Peyer's patch (tissue), 4 donors: ENCODE measurements around the gene ACAD8. TPM values are rescaled to one million over a fixed set of nuclear protein-coding genes. Genes with fewer than 3 reads are reported as not detected.
"Not testable (repeated sequence)": the region's sequence is repeated elsewhere in the genome, so short reads cannot be mapped to it uniquely, and the experiment has no call there.

Source experiments
- DNase-seq, 3 donors: peaks; one replicate each; pipeline ENCODE4 v3.0.0-alpha.2; 2017 to 2019
- H3K27ac ChIP-seq, 4 donors: fragments of 200-600 bp; sonication (generic); one replicate each; pipeline ENCODE4 v1.5.1; 2016 to 2019
- H3K27me3 ChIP-seq, 2 donors: fragments of 200-600 bp; sonication (generic); one replicate each; pipeline ENCODE4 v1.5.1; 2019
- H3K36me3 ChIP-seq, 3 donors: fragments of 200-600 bp; sonication (generic); one replicate each; pipeline ENCODE4 v1.5.1; 2016 to 2019
- H3K4me1 ChIP-seq, 4 donors: fragments of 200-600 bp; sonication (generic); one replicate each; pipeline ENCODE4 v1.5.1; 2016 to 2019
- H3K4me3 ChIP-seq, 4 donors: fragments of 200-600 bp; sonication (generic); 1 replicate in 3 of 4; 2 replicates in 1 of 4; pipeline ENCODE4 v1.5.1; 2016 to 2019; ENCODE audit warnings: mild to moderate bottlenecking in 1 of 4
- H3K9me3 ChIP-seq, 4 donors: fragments of 200-600 bp; sonication (generic); one replicate each; pipeline ENCODE4 v1.5.1; 2016 to 2019; ENCODE audit warnings: mild to moderate bottlenecking in 1 of 4
- POLR2A ChIP-seq, 2 donors: fragments of 450-650 bp; IDR thresholded peaks; one replicate each; pipeline ENCODE4 v1.5.1; 2017; ENCODE audit warnings: antibody characterized with exemption in 2 of 2, mild to moderate bottlenecking in 2 of 2, moderate library complexity in 2 of 2
- total RNA-seq, 4 donors: library from RNA; depleted of rRNA; stranded (reverse); fragments of >200 nt; gene quantifications; one replicate each; pipeline ENCODE4 v1.1.0, GENCODE V29; 2016
- TF ChIP-seq, protein P1 (sequence below), 6 experiments: fragments of 450-650 bp in 4 of 6; fragments of 200-600 bp in 2 of 6; sonication (generic) in 1 of 6; IDR thresholded peaks; one replicate each; pipeline ENCODE4 v1.5.1; 2017 to 2019; ENCODE audit warnings: antibody characterized with exemption in 6 of 6, mild to moderate bottlenecking in 3 of 6, moderate library complexity in 1 of 6

The ACAD8 gene
- total RNA-seq, 4 donors from 2014 or later = 30.4 to 44.5 (median 36.9) TPM

DNA sequence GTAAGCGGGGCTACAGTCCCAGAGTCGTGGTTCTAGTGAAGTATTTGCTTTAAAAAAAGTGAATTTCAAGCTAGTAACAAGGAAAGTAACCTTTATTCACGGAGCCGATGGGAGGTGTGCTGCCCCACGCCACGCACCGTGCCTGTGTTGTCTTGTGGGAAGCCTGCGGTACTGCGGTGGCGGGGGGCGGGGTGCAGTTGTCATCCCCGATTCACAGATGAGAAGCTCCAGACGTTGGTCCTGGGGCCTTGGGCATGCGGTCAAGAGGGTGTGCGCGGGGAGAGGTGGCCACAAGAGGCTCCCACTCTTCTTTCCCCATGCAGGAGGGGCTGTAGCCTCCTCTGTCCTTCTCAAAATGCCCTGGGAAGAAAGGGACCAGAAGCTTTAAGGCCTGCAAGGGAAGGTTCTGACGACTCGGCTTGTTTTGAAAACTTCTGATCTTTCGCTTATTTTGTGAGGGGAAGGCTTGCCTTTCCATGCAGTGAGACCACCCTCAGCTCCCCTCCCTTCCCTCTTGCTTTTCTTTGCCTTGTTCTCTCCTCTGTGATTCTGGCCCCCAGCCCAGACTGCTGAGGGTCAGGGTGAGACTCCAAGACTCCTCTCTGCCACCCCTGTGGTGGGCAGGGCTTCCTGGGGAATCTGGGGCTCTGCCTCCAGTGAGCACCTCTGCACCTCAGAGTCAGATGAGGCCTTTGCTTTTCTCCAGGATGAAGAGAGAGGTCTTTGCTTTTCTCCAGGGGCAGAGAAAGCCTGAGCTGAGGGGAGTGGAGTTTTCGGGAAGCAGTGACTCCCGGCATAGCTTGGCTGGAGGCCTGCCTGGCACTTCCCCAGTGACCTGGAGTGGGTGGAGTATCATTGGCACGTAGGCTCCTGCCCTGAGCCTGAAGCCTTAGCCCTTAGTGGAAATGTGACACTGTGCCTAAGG lies 29.0 kb downstream of the ACAD8 start:
- Histone ChIP-seq H3K4me3 (no peak overlapping the region), H3K4me1 (peaks cover 0 to 2% (median 0%) of the 10 kb centered on the region in 4 donors), H3K9me3 (peaks cover 0 to 5% (median 1%) of the 10 kb centered on the region in 4 donors), H3K27ac (no peak overlapping the region), H3K36me3 (no peaks in the 10 kb centered on the region), H3K27me3 (peaks cover 0 to 4% of the 10 kb centered on the region in 2 donors)
- TF ChIP-seq, protein P1, sequence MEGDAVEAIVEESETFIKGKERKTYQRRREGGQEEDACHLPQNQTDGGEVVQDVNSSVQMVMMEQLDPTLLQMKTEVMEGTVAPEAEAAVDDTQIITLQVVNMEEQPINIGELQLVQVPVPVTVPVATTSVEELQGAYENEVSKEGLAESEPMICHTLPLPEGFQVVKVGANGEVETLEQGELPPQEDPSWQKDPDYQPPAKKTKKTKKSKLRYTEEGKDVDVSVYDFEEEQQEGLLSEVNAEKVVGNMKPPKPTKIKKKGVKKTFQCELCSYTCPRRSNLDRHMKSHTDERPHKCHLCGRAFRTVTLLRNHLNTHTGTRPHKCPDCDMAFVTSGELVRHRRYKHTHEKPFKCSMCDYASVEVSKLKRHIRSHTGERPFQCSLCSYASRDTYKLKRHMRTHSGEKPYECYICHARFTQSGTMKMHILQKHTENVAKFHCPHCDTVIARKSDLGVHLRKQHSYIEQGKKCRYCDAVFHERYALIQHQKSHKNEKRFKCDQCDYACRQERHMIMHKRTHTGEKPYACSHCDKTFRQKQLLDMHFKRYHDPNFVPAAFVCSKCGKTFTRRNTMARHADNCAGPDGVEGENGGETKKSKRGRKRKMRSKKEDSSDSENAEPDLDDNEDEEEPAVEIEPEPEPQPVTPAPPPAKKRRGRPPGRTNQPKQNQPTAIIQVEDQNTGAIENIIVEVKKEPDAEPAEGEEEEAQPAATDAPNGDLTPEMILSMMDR (IDR thresholded peaks at IDR 0.05) = no peak
- no peak for TF ChIP-seq POLR2A (IDR thresholded peaks at IDR 0.05)
- no peak for DNase-seq

GRCh38 chr11:134283461-134284230 lies 30.3 kb downstream of the ACAD8 start:
- no peak for DNase-seq
- peaks cover 0 to under 1% (median 0%) of the 10 kb centered on the region in 4 donors for H3K9me3 ChIP-seq

GRCh38 chr11:134284349-134284748 lies 31.0 kb downstream of the ACAD8 start:
- not testable (repeated sequence) for DNase-seq, H3K9me3 ChIP-seq, H3K4me1 ChIP-seq, H3K4me3 ChIP-seq, H3K27me3 ChIP-seq, H3K36me3 ChIP-seq, H3K27ac ChIP-seq

More at GRCh38 chr11:134283461-134284230, 30.3 kb downstream of the ACAD8 start:
- Histone ChIP-seq H3K4me1 (no peaks in the 10 kb centered on the region), H3K4me3 (no peak overlapping the region), H3K36me3 (no peaks in the 10 kb centered on the region), H3K27me3 (no peaks in the 10 kb centered on the region), H3K27ac (no peak overlapping the region)
- TF ChIP-seq, protein P1 (IDR thresholded peaks at IDR 0.05) = no peak
- no peak for TF ChIP-seq POLR2A (IDR thresholded peaks at IDR 0.05)

DNA sequence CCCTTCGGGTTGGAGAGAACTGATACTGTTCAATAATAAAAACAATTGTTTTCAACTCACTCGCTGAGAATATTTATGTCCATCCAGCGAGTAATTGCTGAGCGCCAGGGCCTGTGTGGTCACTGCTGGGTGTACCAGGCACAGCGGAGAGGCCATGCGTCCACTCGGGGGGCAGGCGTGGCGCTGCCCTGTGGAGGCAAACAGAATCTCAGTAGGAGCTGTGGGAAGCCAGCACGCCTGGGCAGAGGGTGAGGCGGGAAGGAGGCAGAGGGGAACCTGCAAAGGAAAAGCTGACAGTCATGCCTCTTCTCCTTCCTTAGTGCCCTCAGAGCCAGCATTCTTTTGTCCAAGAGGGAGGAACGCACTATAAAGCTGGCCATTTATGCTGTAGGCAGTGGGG lies 34.2 kb downstream of the ACAD8 start:
- no peaks in the 10 kb centered on the region for H3K27me3 ChIP-seq
- no peaks in the 10 kb centered on the region for H3K4me1 ChIP-seq
- DNase-seq = no peak
- H3K4me3 ChIP-seq = no peak overlapping the region
- no peaks in the 10 kb centered on the region for H3K9me3 ChIP-seq
- no peak overlapping the region for H3K27ac ChIP-seq
- H3K36me3 ChIP-seq = no peaks in the 10 kb centered on the region
- TF ChIP-seq, protein P1 (IDR thresholded peaks at IDR 0.05) = no peak
- no peak for TF ChIP-seq POLR2A (IDR thresholded peaks at IDR 0.05)

DNA sequence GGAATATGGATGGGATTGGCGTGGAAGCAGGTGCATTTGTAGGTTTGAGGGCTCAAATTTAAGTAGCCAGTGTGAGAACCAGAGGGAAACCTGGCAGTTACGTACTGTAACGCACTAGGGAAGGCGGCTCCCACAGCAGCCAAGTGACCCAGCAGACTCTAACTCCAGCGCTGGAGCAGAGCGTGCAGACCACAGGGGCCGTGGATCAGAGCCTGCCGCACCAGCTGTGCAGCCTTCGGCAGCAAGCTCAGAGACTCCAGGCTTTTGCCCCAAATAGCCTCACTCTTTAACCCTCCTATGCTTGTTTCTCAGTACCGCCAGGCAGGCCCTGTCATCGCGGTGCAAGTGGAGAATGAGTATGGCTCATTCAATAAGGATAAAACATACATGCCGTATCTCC lies 35.1 kb downstream of the ACAD8 start:
- no peak for DNase-seq
- Histone ChIP-seq H3K9me3 (no peaks in the 10 kb centered on the region), H3K27ac (no peak overlapping the region), H3K27me3 (no peaks in the 10 kb centered on the region), H3K4me3 (no peak overlapping the region), H3K36me3 (no peaks in the 10 kb centered on the region), H3K4me1 (no peaks in the 10 kb centered on the region)
- TF ChIP-seq, protein P1 (IDR thresholded peaks at IDR 0.05) = no peak
- TF ChIP-seq POLR2A (IDR thresholded peaks at IDR 0.05) = no peak

DNA sequence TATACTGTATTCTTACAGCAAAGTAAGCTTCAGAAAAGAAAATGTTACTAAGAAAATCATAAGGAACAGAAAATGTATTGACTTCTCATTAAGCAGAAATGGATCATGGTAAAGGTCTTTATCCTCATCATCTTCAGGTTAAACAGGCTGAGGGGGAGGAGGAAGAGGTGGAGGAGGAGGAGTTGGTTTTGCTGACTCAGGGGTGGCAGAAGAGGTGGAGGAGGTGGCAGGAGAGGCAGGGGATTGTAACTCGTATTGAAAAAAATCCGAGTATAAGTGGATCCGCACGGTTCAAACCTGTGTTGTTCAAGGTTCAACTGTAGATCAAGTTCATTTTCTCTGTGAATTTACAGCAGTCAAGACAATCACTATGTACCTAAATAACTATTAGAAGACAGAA lies 35.8 kb downstream of the ACAD8 start:
- H3K9me3 ChIP-seq = no peaks in the 10 kb centered on the region
- TF ChIP-seq, protein P1 (IDR thresholded peaks at IDR 0.05) = no peak
- no peak for TF ChIP-seq POLR2A (IDR thresholded peaks at IDR 0.05)
- no peaks in the 10 kb centered on the region for H3K27me3 ChIP-seq
- H3K4me3 ChIP-seq = no peak overlapping the region
- H3K36me3 ChIP-seq = no peaks in the 10 kb centered on the region
- DNase-seq = no peak
- no peak overlapping the region for H3K27ac ChIP-seq
- no peaks in the 10 kb centered on the region for H3K4me1 ChIP-seq
